ENCODE results near the gene PCCA. TPM values are rescaled to one million over a fixed set of nuclear protein-coding genes. Genes with fewer than 3 reads are reported as not detected.

PCCA gene
- total and polyA plus RNA-seq, 4 donors: 30.1 to 160 (median 76.3) TPM

- TF ChIP-seq ATF3 (IDR thresholded peaks at IDR 0.05): no peak
- TF ChIP-seq EGR1 (IDR thresholded peaks at IDR 0.05; ENCODE audit: low read depth in 2 of 2): no peak
- TF ChIP-seq GABPA (IDR thresholded peaks at IDR 0.05 in 1 of 2, conservative IDR thresholded peaks at IDR 0.05 in 1 of 2): no peak
- no peak for TF ChIP-seq HNF4G (IDR thresholded peaks at IDR 0.05)
- TF ChIP-seq CTCF (IDR thresholded peaks at IDR 0.05; ENCODE audit: low read depth, low read length, missing input control): no peak
- no peak for TF ChIP-seq FOXA2 (IDR thresholded peaks at IDR 0.05)
- TF ChIP-seq TAF1 (conservative IDR thresholded peaks at IDR 0.05): no peak
- TF ChIP-seq RXRA (IDR thresholded peaks at IDR 0.05): no peak
- TF ChIP-seq RAD21 (IDR thresholded peaks at IDR 0.05): no peak
- TF ChIP-seq HNF4A (conservative IDR thresholded peaks at IDR 0.05): no peak
- no peak for TF ChIP-seq SP1 (IDR thresholded peaks at IDR 0.05)
- TF ChIP-seq YY1 (IDR thresholded peaks at IDR 0.05): no peak
- no peak for TF ChIP-seq ZBTB33 (IDR thresholded peaks at IDR 0.05)
- TF ChIP-seq JUND (IDR thresholded peaks at IDR 0.05): no peak
- no peak for TF ChIP-seq REST (IDR thresholded peaks at IDR 0.05)
- TF ChIP-seq FOXA1 (IDR thresholded peaks at IDR 0.05): no peak
- Histone ChIP-seq H3K4me3 (ENCODE audit: low read depth in 1 of 3, low read length in 3 of 3) (no peak overlapping the region), H3K27me3 (ENCODE audit: control insufficient read depth in 4 of 4, insufficient read depth in 4 of 4, low read length in 3 of 4) (no peaks in the 10 kb centered on the region), H3K9me3 (ENCODE audit: control insufficient read depth in 4 of 4, low read length in 3 of 4) (peaks cover 8 to 37% (median 14%) of the 10 kb centered on the region in 4 donors), H3K9ac (ENCODE audit: low read depth in 1 of 2, low read length in 2 of 2) (no peak overlapping the region), H3K36me3 (ENCODE audit: control insufficient read depth in 4 of 4, insufficient read depth in 3 of 4, low read depth in 1 of 4, low read length in 3 of 4) (peaks cover 2 to 23% (median 13%) of the 10 kb centered on the region in 4 donors), H3K27ac (ENCODE audit: low read depth in 1 of 2, low read length in 2 of 2) (no peak overlapping the region), H3K4me1 (ENCODE audit: control insufficient read depth in 4 of 4, insufficient read depth in 4 of 4, low read length in 3 of 4) (no peaks in the 10 kb centered on the region)
- 98% methylated on average over 5 of the region's 5 CpGs for WGBS
- DNase-seq (ENCODE audit: low spot score): no peak
These were observed 320.2 kb downstream of the PCCA start for GRCh38 chr13:100409132-100409531.

- no peak for TF ChIP-seq NR2F2 (IDR thresholded peaks at IDR 0.05)
- no peak for TF ChIP-seq ATF3 (IDR thresholded peaks at IDR 0.05)
- no peak for TF ChIP-seq EGR1 (IDR thresholded peaks at IDR 0.05; ENCODE audit: low read depth in 2 of 2)
- TF ChIP-seq JUND (IDR thresholded peaks at IDR 0.05): no peak
- no peak for TF ChIP-seq GABPA (IDR thresholded peaks at IDR 0.05 in 1 of 2, conservative IDR thresholded peaks at IDR 0.05 in 1 of 2)
- no peak for TF ChIP-seq RAD21 (IDR thresholded peaks at IDR 0.05)
- no peak for TF ChIP-seq FOXA1 (IDR thresholded peaks at IDR 0.05)
- TF ChIP-seq TAF1 (conservative IDR thresholded peaks at IDR 0.05): no peak
- no peak for TF ChIP-seq SP1 (IDR thresholded peaks at IDR 0.05)
- TF ChIP-seq REST (IDR thresholded peaks at IDR 0.05): no peak
- no peak for TF ChIP-seq HNF4G (IDR thresholded peaks at IDR 0.05)
- no peak for TF ChIP-seq HNF4A (conservative IDR thresholded peaks at IDR 0.05)
- no peak for TF ChIP-seq CTCF (IDR thresholded peaks at IDR 0.05; ENCODE audit: low read depth, low read length, missing input control)
- TF ChIP-seq RXRA (IDR thresholded peaks at IDR 0.05): no peak
- no peak for TF ChIP-seq YY1 (IDR thresholded peaks at IDR 0.05)
- Histone ChIP-seq H3K4me1 (ENCODE audit: control insufficient read depth in 4 of 4, insufficient read depth in 4 of 4, low read length in 3 of 4) (no peaks in the 10 kb centered on the region), H3K4me3 (ENCODE audit: low read depth in 1 of 3, low read length in 3 of 3) (no peak overlapping the region), H3K27ac (ENCODE audit: low read depth in 1 of 2, low read length in 2 of 2) (no peak overlapping the region), H3K9ac (ENCODE audit: low read depth in 1 of 2, low read length in 2 of 2) (no peak overlapping the region), H3K9me3 (ENCODE audit: control insufficient read depth in 4 of 4, low read length in 3 of 4) (no peaks in the 10 kb centered on the region), H3K36me3 (ENCODE audit: control insufficient read depth in 4 of 4, insufficient read depth in 3 of 4, low read depth in 1 of 4, low read length in 3 of 4) (peaks cover 0 to 5% (median 3%) of the 10 kb centered on the region in 4 donors), H3K27me3 (ENCODE audit: control insufficient read depth in 4 of 4, insufficient read depth in 4 of 4, low read length in 3 of 4) (no peaks in the 10 kb centered on the region)
- DNase-seq (ENCODE audit: low spot score): no peak
- WGBS: 91% methylated on average over 2 of the region's 2 CpGs
These were observed 334.5 kb downstream of the PCCA start for GRCh38 chr13:100423375-100423774.

All from liver (tissue), 9 donors.